Right lung (tissue), 5 donors: ENCODE results near the gene TXNDC11. TPM values are rescaled to one million over a fixed set of nuclear protein-coding genes. Genes with fewer than 3 reads are reported as not detected.

ENCODE experiments used
- DNase-seq, 2 donors: peaks; one replicate each; pipeline ENCODE4 v3.0.0-alpha.2; 2013
- polyA plus RNA-seq, 5 donors: library from polyadenylated mRNA; unstranded; fragments of 120-200 nt; gene quantifications; one replicate each; pipeline versions ENCODE4 v1.2.1 to v1.2.3, GENCODE V29; 2013; ENCODE audit warnings: inconsistent platforms in 1 of 5, low replicate concordance in 1 of 5; ENCODE audit not compliant: insufficient read length in 5 of 5, insufficient read depth in 1 of 5

The TXNDC11 gene
- polyA plus RNA-seq, 5 donors: 32.3 to 44.8 (median 37.1) TPM

- peak; percentile 62 to 78 for DNase-seq
Observed at GRCh38 chr16:11632455-11632939, 110.2 kb downstream of the TXNDC11 start.

GRCh38 chr16:11631214-11631613 lies 111.4 kb downstream of the TXNDC11 start:
- DNase-seq: no peak

DNA sequence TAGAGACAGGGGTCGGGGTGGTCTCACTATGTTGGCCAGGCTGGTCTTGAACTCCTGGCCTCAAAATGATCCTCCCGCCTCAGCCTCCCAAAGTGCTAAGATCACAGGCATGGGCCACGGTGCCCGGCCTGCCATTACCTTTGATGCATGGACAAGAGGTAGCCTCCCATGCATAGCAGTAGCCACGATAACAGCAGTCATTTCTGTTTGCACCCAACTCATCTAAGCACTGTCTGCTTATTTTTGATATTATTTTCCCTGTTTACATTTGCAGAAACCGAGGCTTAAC lies 111.9 kb downstream of the TXNDC11 start:
- no peak for DNase-seq

GRCh38 chr16:11630046-11630767 lies 112.5 kb downstream of the TXNDC11 start:
- DNase-seq: no peak

Other genes starting within 250 kb of the TXNDC11 start
- 100 to 1,000 TPM; 111 to 130 (median 121) TPM for gene LITAF, start 155.9 kb downstream of the TXNDC11 start, polyA plus RNA-seq
- gene SNN, start 74.4 kb downstream of the TXNDC11 start, polyA plus RNA-seq: 10 to 100 TPM; 25.8 to 36.9 (median 32.0) TPM
- gene ZC3H7A, start 54.4 kb upstream of the TXNDC11 start, polyA plus RNA-seq: 100 to 1,000 TPM in 4 of 5 donors, 10 to 100 TPM in 1; 75.9 to 146 (median 113) TPM
- gene RSL1D1, start 108.7 kb upstream of the TXNDC11 start, polyA plus RNA-seq: 100 to 1,000 TPM; 239 to 296 (median 259) TPM
- 100 to 1,000 TPM in 3 of 5 donors, 10 to 100 TPM in 2; 83.8 to 110 (median 103) TPM for gene GSPT1, start 173.1 kb upstream of the TXNDC11 start, polyA plus RNA-seq
- 10 to 100 TPM in 1 of 5 donors, 1 to 10 TPM in 4; 4.4 to 11.8 (median 8.3) TPM for gene NPIPB2, start 199.2 kb upstream of the TXNDC11 start, polyA plus RNA-seq
- under 1 TPM in 2 of 5 donors, not detected in 3; 0.22 to 0.30 TPM for gene TNFRSF17, start 222.4 kb upstream of the TXNDC11 start, polyA plus RNA-seq
- gene SNX29, start 233.9 kb upstream of the TXNDC11 start, polyA plus RNA-seq: 10 to 100 TPM; 10.1 to 12.5 (median 11.1) TPM